CD4-positive, CD25-positive, alpha-beta regulatory T cell (primary cell): Measurements from ENCODE around the gene MATCAP1. TPM values are rescaled to one million over a fixed set of nuclear protein-coding genes. Genes with fewer than 3 reads are reported as not detected.

Experiments
- ATAC-seq, 2 donors: fragments of 150-1000 bp; cut with Tn5 transposase; one replicate each; pipeline ENCODE4 v1.10.0; 2021; ENCODE audit warnings: low read depth in 2 of 2, moderate number of reproducible peaks in 2 of 2, moderate library complexity in 1 of 2
- DNase-seq, 3 donors: peaks; one replicate each; pipeline versions ENCODE4 v3.0.0 to v3.0.0-alpha.2; 2012 to 2022; ENCODE audit warnings: mixed read lengths in 1 of 3
- H3K27ac ChIP-seq: one replicate; pipeline ENCODE4 v1.7.0; 2013; ENCODE audit warnings: mild to moderate bottlenecking, low read length; ENCODE audit not compliant: insufficient read depth, poor library complexity, severe bottlenecking
- H3K27me3 ChIP-seq: one replicate; pipeline ENCODE4 v1.7.0; 2013; ENCODE audit warnings: low read length; ENCODE audit not compliant: control insufficient read depth, insufficient read depth
- H3K36me3 ChIP-seq: one replicate; pipeline ENCODE4 v1.7.0; 2013; ENCODE audit warnings: mild to moderate bottlenecking, low read length, moderate library complexity; ENCODE audit not compliant: control insufficient read depth, insufficient read depth
- H3K4me1 ChIP-seq: 2 replicates; pipeline ENCODE4 v1.7.0; 2013; ENCODE audit warnings: mild to moderate bottlenecking, low read length; ENCODE audit not compliant: insufficient read depth, control insufficient read depth, poor library complexity, severe bottlenecking
- H3K4me3 ChIP-seq: one replicate; pipeline ENCODE4 v1.7.0; 2013; ENCODE audit warnings: low read depth, mild to moderate bottlenecking, low read length, moderate library complexity
- H3K9me3 ChIP-seq, 2 experiments: 1 replicate in 1 of 2; 2 replicates in 1 of 2; pipeline ENCODE4 v1.7.0; 2013; ENCODE audit warnings: low read length in 2 of 2, mild to moderate bottlenecking in 1 of 2, moderate library complexity in 1 of 2; ENCODE audit not compliant: control insufficient read depth in 2 of 2
- H3K27ac Mint-ChIP-seq, 3 donors: one replicate each; pipeline ENCODE4 v1.8.0; 2020 to 2022; ENCODE audit warnings: mild to moderate bottlenecking in 3 of 3, mixed read lengths in 3 of 3, moderate library complexity in 2 of 3
- H3K27me3 Mint-ChIP-seq: one replicate; pipeline ENCODE4 v1.8.0; 2022; ENCODE audit warnings: mild to moderate bottlenecking, mixed read lengths
- H3K36me3 Mint-ChIP-seq: one replicate; pipeline ENCODE4 v1.8.0; 2020; ENCODE audit warnings: mixed read lengths
- H3K4me1 Mint-ChIP-seq, 4 donors: one replicate each; pipeline ENCODE4 v1.8.0; 2020 to 2022; ENCODE audit warnings: mixed read lengths in 4 of 4, mild to moderate bottlenecking in 1 of 4
- H3K4me3 Mint-ChIP-seq, 4 donors: one replicate each; pipeline ENCODE4 v1.8.0; 2020 to 2022; ENCODE audit warnings: mild to moderate bottlenecking in 4 of 4, mixed read lengths in 4 of 4, moderate library complexity in 3 of 4
- H3K9me3 Mint-ChIP-seq, 7 donors: one replicate each; pipeline ENCODE4 v1.8.0; 2020 to 2022; ENCODE audit warnings: mixed read lengths in 7 of 7, mild to moderate bottlenecking in 3 of 7, moderate library complexity in 2 of 7
- polyA plus RNA-seq, 4 donors: library from polyadenylated mRNA; unstranded; fragments of 300-500 nt; fragmentation: Illumina TruSeq; gene quantifications; one replicate each; pipeline ENCODE4 v1.2.3, GENCODE V29; 2021
- total RNA-seq: library from RNA; stranded (reverse); gene quantifications from one replicate; pipeline ENCODE4 v1.2.3, GENCODE V29; 2022

MATCAP1 gene
- total and polyA plus RNA-seq, 5 donors from 2014 or later: 0.80 to 19.6 TPM; not detected in 3

DNA sequence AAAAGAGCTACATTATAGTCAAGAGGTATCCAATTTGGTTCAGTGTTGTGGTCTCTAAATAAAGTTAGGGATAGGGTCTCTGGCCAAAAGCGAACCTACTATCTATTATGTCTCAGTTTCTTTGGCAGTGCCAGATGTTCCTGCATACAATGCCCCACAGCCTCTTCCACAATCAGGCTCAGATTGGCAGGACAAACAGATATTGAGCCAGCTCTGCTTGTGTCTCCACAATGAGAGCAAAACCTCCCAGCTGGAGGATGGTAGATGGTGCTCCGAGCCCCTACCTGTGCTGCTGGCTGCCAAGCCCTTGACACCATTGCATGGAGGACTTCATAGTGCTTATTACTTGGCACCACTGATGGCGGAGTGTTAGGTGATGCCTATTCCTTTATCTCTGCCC lies 54.3 kb downstream of the MATCAP1 start:
- no peak overlapping the region for H3K27ac Mint-ChIP-seq

DNA sequence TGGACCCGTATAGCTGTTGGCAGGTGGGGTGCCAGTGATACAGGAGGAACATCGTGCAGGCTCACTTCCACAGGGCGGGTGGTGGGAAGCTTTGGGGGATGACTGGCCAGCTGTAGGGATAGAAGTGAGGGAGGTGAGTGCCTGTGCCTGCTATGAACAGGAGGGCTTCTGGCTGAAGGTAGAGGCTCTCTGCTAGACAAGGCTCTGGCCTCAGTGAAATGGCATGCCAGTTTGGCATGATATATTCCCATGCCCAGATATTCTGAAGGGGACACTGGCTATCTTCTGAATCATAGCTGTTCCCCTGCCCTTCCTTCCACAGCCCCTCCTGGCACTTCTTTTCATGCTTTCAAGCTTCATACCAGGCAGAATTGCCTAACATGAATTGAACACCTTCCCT lies 54.9 kb downstream of the MATCAP1 start:
- Mint-ChIP-seq H3K27ac (no peak overlapping the region), H3K36me3 (peaks cover 38% of the 10 kb centered on the region), H3K4me3 (no peak overlapping the region), H3K27me3 (no peaks in the 10 kb centered on the region), H3K9me3 (no peaks in the 10 kb centered on the region), H3K4me1 (no peaks in the 10 kb centered on the region)
- H3K27me3 ChIP-seq: no peaks in the 10 kb centered on the region
- no peak overlapping the region for H3K27ac ChIP-seq
- H3K4me3 ChIP-seq: no peak overlapping the region
- ATAC-seq: no peak
- H3K9me3 ChIP-seq: no peaks in the 10 kb centered on the region
- no peaks in the 10 kb centered on the region for H3K4me1 ChIP-seq
- peaks cover 49% of the 10 kb centered on the region for H3K36me3 ChIP-seq
- no peak for DNase-seq

More for the DNA sequence above, 54.3 kb downstream of the MATCAP1 start:
- Histone ChIP-seq H3K9me3 (no peaks in the 10 kb centered on the region), H3K27ac (no peak overlapping the region), H3K27me3 (no peaks in the 10 kb centered on the region), H3K36me3 (peaks cover 50% of the 10 kb centered on the region), H3K4me1 (no peaks in the 10 kb centered on the region), H3K4me3 (no peak overlapping the region)
- Mint-ChIP-seq H3K36me3 (peaks cover 37% of the 10 kb centered on the region), H3K27me3 (no peaks in the 10 kb centered on the region), H3K9me3 (no peaks in the 10 kb centered on the region), H3K4me3 (no peak overlapping the region), H3K4me1 (no peaks in the 10 kb centered on the region)
- no peak for ATAC-seq
- DNase-seq: no peak

DNA sequence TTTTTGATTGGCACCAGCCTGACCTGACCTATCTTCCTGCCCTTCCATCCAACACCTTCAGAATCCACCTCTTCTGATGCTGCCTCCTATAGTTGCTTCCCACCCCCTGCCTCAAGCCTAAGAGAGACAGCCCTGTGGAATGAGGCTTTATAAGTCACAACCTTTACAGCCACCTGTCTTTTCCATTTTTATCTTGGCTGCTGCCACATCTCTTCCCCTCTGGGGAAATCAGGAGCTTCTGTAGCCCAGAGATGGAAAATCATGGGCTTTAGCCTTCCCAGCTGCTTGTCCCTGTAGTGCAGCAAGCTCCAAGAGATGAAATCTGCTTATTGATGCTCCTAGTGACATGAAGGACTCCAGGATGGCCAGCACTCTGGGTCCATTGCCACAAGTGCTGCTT lies 55.3 kb downstream of the MATCAP1 start:
- peaks cover 42% of the 10 kb centered on the region for H3K36me3 Mint-ChIP-seq
- H3K36me3 ChIP-seq: peaks cover 50% of the 10 kb centered on the region

More for the DNA sequence above, 55.3 kb downstream of the MATCAP1 start:
- Mint-ChIP-seq H3K27me3 (no peaks in the 10 kb centered on the region), H3K4me1 (peaks cover 0 to 2% (median 0%) of the 10 kb centered on the region in 4 donors), H3K4me3 (no peak overlapping the region), H3K27ac (peak overlapping the region in 1 of 3 donors; percentile 67), H3K9me3 (no peaks in the 10 kb centered on the region)
- H3K4me3 ChIP-seq: no peak overlapping the region
- no peak for DNase-seq
- ATAC-seq: no peak
- no peak overlapping the region for H3K27ac ChIP-seq
- no peaks in the 10 kb centered on the region for H3K9me3 ChIP-seq
- H3K27me3 ChIP-seq: no peaks in the 10 kb centered on the region
- no peaks in the 10 kb centered on the region for H3K4me1 ChIP-seq

Other genes with a start within 250 kb of the MATCAP1 start
- 64.6 TPM for gene CIAO2B, start 249.6 kb downstream of the MATCAP1 start, total RNA-seq
- 100 to 1,000 TPM; 126 to 161 (median 147) TPM for gene CIAO2B, start 249.6 kb downstream of the MATCAP1 start, polyA plus RNA-seq
- 35.4 TPM for gene CES2, start 248.4 kb downstream of the MATCAP1 start, total RNA-seq
- gene CES2, start 248.4 kb downstream of the MATCAP1 start, polyA plus RNA-seq: 10 to 100 TPM; 19.3 to 22.5 (median 19.7) TPM
- gene CES3, start 222.7 kb downstream of the MATCAP1 start, total RNA-seq: 0.74 TPM
- gene CES3, start 222.7 kb downstream of the MATCAP1 start, polyA plus RNA-seq: under 1 TPM; 0.10 to 0.29 (median 0.26) TPM
- 11.9 TPM for gene CES4A, start 195.4 kb downstream of the MATCAP1 start, total RNA-seq
- 1 to 10 TPM; 1.6 to 3.0 (median 2.7) TPM for gene CES4A, start 195.4 kb downstream of the MATCAP1 start, polyA plus RNA-seq
- 108 TPM for gene CBFB, start 154.8 kb downstream of the MATCAP1 start, total RNA-seq
- gene CBFB, start 154.8 kb downstream of the MATCAP1 start, polyA plus RNA-seq: 100 to 1,000 TPM in 1 of 4 donors, 10 to 100 TPM in 3; 60.9 to 104 (median 77.2) TPM
- gene PHAF1, start 74.0 kb downstream of the MATCAP1 start, total RNA-seq: 19.2 TPM
- gene PHAF1, start 74.0 kb downstream of the MATCAP1 start, polyA plus RNA-seq: 10 to 100 TPM; 10.0 to 12.2 (median 11.4) TPM
- gene B3GNT9, start 33.0 kb downstream of the MATCAP1 start, total RNA-seq: 3.4 TPM
- gene B3GNT9, start 33.0 kb downstream of the MATCAP1 start, polyA plus RNA-seq: 1 to 10 TPM in 3 of 4 donors, under 1 TPM in 1; 0.44 to 1.3 (median 1.2) TPM
- 50.3 TPM for gene TRADD, start 24.1 kb downstream of the MATCAP1 start, total RNA-seq
- gene TRADD, start 24.1 kb downstream of the MATCAP1 start, polyA plus RNA-seq: 10 to 100 TPM; 66.4 to 92.4 (median 88.1) TPM
- gene FBXL8, start 24.0 kb downstream of the MATCAP1 start, total RNA-seq: 16.6 TPM
- gene FBXL8, start 24.0 kb downstream of the MATCAP1 start, polyA plus RNA-seq: 1 to 10 TPM; 2.5 to 6.6 (median 4.0) TPM
- gene HSF4, start 19.2 kb downstream of the MATCAP1 start, total RNA-seq: 34.4 TPM
- gene HSF4, start 19.2 kb downstream of the MATCAP1 start, polyA plus RNA-seq: not detected
- gene NOL3, start 13.4 kb downstream of the MATCAP1 start, total RNA-seq: 2.3 TPM
- not detected for gene NOL3, start 13.4 kb downstream of the MATCAP1 start, polyA plus RNA-seq
- gene EXOC3L1, start 6.2 kb upstream of the MATCAP1 start, total RNA-seq: 0.86 TPM
- gene EXOC3L1, start 6.2 kb upstream of the MATCAP1 start, polyA plus RNA-seq: under 1 TPM in 2 of 4 donors, not detected in 2; 0.25 to 0.35 TPM
- 63.7 TPM for gene E2F4, start 8.2 kb upstream of the MATCAP1 start, total RNA-seq
- 10 to 100 TPM; 46.8 to 54.9 (median 48.9) TPM for gene E2F4, start 8.2 kb upstream of the MATCAP1 start, polyA plus RNA-seq
- gene ELMO3, start 15.2 kb upstream of the MATCAP1 start, total RNA-seq: 2.2 TPM
- under 1 TPM in 1 of 4 donors, not detected in 3; 0.09 TPM for gene ELMO3, start 15.2 kb upstream of the MATCAP1 start, polyA plus RNA-seq
- gene TMEM208, start 43.2 kb upstream of the MATCAP1 start, total RNA-seq: 31.0 TPM
- 100 to 1,000 TPM in 2 of 4 donors, 10 to 100 TPM in 2; 91.8 to 141 (median 98.7) TPM for gene TMEM208, start 43.2 kb upstream of the MATCAP1 start, polyA plus RNA-seq
- 34.5 TPM for gene FHOD1, start 63.5 kb upstream of the MATCAP1 start, total RNA-seq
- 1 to 10 TPM; 1.9 to 4.5 (median 3.4) TPM for gene FHOD1, start 63.5 kb upstream of the MATCAP1 start, polyA plus RNA-seq
- gene SLC9A5, start 65.0 kb upstream of the MATCAP1 start, total RNA-seq: 1.3 TPM
- not detected for gene SLC9A5, start 65.0 kb upstream of the MATCAP1 start, polyA plus RNA-seq
- gene PLEKHG4, start 95.6 kb upstream of the MATCAP1 start, total RNA-seq: 10.0 TPM
- gene PLEKHG4, start 95.6 kb upstream of the MATCAP1 start, polyA plus RNA-seq: 1 to 10 TPM; 1.4 to 5.3 (median 2.8) TPM
- not detected for gene KCTD19, start 142.8 kb upstream of the MATCAP1 start, total RNA-seq
- not detected for gene KCTD19, start 142.8 kb upstream of the MATCAP1 start, polyA plus RNA-seq
- gene LRRC36, start 142.9 kb upstream of the MATCAP1 start, total RNA-seq: not detected
- not detected for gene LRRC36, start 142.9 kb upstream of the MATCAP1 start, polyA plus RNA-seq
- not detected for gene TPPP3, start 209.5 kb upstream of the MATCAP1 start, total RNA-seq
- gene TPPP3, start 209.5 kb upstream of the MATCAP1 start, polyA plus RNA-seq: not detected
- not detected for gene ZDHHC1, start 232.5 kb upstream of the MATCAP1 start, total RNA-seq
- gene ZDHHC1, start 232.5 kb upstream of the MATCAP1 start, polyA plus RNA-seq: under 1 TPM in 1 of 4 donors, not detected in 3; 0.60 TPM
- gene HSD11B2, start 247.2 kb upstream of the MATCAP1 start, total RNA-seq: not detected
- gene HSD11B2, start 247.2 kb upstream of the MATCAP1 start, polyA plus RNA-seq: not detected